Stimulated activated naive CD4-positive, alpha-beta T cell treated with Interleukin-2 at 50 U/mL for 16 hours (primary cell): ENCODE results near the gene HDAC4.
"Not testable (repeated sequence)": the region's sequence is repeated elsewhere in the genome, so short reads cannot be mapped to it uniquely, and the experiment has no call there.

ENCODE experiments used
- DNase-seq: peaks from one replicate; lab custom pipeline; 2025; lab: John Stamatoyannopoulos, UW

The HDAC4 gene

DNA sequence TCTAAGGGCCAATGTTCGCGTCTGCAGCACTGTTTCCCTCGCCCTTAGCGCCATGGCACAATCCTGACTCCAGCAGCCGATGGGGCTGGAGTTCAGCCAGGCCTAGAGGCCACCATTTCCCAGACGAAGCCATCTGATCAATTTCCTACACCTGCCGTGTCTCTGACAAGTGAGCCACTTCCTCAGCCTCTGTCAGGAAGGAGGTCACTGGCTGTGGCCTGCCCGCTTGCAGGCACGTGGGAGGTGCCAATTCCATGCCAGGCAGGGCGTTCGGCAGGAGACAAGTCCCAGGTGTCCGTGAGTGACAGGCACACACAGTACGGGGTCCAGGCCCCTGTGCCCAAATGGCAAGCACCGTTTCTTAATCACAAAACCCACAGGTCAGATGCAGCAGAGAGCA lies 318.4 kb downstream of the HDAC4 start:
- DNase-seq, result no peak

DNA sequence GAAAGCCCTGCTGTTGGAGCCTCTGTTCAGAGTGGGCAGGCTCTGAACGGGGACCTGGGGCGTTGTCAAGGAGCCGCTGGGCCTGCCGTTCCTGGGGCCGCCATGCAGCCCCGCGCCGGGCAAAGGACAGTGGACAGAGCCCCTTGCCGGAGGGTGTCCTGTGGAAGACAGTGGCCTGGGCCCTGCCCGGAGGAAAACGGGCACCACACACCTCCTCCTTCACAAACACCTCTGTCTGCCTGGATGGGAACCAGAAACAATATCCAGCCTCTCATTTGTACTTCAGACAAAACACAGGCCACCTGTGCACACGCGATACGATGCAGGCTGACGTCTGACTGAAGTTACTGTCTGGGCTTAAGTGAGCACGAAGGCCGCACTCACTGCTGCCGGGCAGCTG lies 319.2 kb downstream of the HDAC4 start:
- DNase-seq, result no peak

DNA sequence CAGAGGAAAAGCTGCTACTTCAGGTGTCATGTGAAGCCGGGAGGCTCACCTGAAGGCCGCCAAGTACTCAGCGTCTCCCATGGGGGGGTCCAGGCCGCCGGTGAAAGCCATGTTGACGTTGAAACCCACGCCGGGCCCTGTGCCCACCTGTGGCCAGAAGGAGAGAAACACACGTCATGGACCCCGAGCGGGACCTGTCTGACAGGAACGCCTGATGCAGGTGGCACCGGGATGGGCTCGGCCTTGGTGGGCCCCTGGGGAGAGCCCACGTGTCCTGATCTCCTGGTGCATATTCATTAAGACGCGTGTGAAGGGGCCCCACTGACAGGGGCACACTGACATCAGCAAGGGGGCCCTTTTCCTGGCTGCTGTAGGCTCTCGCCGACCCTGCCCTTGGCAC lies 319.8 kb downstream of the HDAC4 start:
- no peak for DNase-seq

DNA sequence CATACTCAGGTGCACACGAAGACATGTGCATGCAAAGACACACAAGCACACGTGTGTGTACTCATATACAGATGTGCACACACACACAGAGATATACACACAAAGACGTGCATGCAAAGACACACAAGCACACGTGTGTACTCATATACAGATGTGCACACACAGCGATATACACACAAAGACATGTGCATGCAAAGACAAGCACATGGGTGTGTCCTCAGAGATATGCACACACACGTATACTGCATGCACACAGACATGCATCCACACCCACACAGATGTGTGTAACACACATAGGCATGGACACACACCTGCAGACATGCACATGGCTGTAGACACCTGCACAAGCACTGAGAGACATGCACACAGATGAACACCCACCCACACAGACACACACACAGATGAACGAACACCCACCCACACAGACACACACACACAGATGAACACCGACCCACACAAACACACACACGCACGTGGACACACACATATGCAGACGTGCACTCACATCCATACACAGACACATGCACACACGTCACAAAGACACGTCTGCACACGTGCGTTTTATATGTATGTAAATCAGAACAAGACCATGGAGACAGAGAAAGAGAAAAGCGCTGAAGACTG lies 321.0 kb downstream of the HDAC4 start:
- DNase-seq, result no peak

DNA sequence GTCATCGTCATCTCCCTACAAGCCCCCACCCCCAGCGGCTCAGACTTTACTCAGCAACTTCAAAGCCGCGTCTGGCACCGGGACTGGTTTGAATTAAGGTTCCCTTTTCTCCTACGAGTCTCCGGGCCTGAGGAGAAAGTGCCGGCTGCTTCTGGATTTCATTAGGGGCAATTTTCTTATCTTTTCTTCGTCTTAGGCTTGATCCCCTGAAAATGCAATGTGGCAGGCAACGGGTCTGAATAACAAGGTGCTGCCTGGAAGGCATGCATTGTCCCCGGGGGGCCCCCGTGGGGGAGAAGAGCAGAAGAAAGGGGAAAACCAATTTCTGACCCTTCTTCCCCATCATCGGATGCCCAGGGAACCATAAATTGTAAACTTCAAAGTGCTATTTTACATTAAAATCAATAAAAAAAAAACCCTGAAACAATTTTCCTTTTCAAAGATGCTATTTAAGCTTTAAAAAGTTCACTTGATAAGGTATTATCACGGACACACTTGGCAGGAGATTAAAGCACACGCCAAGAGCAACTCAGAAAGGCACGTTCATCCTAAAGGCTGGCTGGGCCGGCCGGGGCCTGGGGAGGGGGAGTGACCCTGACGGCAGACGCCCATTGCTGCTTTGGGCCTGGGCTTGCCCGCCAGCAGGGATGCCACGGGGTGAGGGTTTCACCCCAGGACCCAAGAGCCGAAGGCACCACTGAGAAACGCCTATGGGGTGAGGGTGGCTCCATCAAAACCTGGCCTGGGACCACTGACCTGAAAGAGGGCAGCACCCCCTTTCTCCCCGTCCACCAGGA lies 322.5 kb downstream of the HDAC4 start:
- DNase-seq, result no peak

DNA sequence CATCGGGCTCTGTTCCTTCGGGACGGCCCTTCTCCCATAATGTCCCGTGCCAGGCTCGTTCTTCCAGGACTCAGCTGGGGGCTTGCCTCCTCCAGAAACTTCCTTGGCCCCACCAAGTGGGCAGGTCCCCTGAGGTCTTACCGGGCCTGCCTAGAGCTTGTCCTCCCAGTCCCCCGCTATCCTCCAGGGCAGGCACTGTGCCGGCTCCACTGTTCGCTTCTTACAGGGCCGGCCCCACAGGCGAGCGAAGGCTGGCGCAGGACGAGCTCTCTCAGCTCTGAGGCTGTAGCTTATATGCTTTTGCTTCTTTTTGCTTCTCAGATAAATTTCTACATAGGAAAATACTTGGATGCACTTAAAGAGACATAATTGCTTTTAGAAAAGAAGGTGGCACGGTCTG lies 323.6 kb downstream of the HDAC4 start:
- DNase-seq, result no peak

DNA sequence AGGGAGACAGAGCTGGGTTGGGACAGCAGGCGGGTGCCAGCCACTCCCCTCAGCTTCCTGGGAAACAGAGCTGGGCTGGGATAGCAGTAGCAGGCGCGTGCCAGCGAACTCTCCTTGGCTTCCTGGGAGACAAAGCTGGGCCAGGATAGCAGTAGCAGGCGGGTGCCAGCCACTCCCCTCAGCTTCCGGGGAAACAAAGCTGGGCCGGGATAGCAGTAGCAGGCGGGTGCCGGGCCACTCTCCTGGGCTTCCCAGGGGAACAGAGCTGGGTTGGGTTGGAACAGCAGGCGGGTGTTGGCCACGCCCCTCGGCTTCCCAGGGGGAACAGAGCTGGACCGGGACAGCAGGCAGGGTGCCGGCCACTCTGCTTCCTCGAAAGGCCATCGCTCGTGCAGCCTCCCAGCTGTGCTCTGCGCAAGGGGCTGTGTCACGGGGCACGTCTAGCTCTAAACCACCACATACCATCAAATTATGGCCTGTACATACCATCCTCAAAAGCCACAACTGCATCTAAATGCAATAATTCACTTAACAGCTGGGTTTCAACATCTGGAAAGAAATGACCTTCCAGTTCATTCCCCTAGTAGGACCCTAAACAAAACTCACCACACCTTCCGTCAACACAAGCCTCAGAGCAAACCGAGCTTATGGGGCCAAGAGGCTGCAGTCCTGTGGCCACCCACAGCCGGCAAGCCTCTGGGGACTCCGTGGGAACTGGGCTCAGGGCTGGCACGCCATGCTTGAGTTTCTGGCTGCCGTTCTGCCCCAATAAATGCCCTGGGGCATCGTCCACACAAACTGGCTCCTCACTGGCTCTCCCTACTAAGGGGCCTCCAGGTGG lies 324.7 kb downstream of the HDAC4 start:
- no peak for DNase-seq

DNA sequence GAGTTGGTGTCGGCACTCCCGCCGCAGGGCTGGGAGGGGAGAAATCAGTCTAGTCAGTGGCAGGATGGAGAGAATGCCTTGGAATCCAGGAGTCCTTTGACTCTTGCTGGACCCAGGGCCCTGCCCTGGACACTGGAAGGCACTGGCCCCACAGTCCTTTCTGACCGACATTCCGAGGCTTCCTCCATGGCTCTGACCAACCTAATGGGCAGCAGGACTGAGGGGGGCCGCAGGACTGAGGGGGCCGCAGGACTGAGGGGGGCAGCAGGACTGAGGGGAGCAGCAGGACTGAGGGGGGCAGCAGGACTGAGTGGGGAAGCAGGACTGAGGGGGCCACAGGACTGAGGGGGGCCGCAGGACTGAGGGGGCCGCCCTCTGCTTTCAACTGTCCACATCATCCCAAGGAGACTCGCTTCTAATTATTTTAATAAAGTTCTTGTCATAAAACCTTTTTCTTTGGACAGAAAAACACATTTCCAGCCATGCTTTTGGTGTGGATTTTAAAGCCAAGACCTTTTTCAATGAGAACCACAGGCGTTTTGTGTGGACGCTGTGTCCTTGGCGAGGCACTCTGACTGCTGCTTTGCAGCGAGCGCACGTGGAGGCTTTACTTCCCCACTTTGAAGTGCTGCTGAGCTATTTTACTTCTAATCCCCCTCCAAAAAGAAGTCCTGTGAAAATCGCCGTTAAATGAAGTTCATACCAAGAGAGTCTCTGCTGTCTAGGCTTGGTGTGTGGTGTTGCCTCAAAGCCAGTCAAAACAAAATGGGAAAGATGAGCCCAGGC lies 326.9 kb downstream of the HDAC4 start:
- DNase-seq, result no peak

DNA sequence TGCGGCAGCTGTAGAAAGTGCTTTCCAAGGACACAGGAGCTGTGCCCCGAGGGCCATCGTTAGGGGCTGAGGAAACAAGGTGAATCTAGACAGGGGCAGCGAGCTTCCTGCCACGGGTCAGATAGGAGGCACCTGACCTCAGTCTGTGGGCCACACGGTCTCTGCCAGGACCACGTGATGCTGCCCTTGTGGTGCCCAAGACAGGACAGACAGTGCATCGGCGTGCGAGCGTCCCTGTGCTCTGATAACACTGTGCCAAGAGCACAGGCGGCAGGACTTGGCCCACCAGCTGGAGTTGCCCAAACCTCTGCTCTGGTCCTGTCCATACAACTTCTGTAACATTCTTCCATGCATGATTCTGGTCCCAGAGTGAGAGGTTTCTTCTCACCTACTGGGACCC lies 327.6 kb downstream of the HDAC4 start:
- no peak for DNase-seq

DNA sequence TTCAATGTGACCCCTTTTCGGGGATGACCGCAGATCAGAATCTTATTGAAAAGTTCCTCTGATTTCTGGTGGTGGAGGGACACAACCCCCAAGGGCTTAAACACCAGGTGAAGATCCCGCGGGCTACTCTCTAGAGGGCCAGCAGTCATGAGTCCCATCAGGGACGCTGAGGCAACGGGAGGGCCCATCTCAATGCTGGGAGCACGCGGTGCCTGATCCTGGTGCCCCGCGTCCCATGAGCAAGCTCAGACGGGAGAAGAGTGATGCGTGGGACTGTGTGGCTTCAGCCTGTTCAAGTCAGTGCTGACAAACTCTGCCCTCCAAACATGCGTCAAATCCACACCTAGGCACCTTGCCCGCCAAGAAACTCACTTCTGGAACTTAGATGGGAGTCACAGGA lies 328.0 kb downstream of the HDAC4 start:
- no peak for DNase-seq

DNA sequence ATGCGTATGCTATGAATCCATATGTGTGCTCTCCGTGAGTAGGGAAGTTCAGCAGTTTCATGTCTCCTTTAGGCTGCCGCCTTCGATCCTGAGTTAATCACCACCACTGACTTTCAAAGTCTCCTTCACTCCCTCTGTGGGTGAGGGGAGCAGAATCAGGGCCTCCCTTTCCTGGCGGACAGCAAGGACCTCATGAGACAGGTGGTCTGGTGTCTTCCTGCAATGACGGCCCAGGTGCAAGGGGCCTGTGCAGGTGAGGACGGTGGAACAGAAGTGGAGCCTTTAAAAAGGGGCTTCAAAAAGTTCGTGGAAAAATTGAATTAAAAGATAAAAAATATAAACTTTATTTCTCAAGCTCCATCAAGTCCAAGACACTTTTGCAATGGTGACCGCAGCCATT lies 330.4 kb downstream of the HDAC4 start:
- no peak for DNase-seq

DNA sequence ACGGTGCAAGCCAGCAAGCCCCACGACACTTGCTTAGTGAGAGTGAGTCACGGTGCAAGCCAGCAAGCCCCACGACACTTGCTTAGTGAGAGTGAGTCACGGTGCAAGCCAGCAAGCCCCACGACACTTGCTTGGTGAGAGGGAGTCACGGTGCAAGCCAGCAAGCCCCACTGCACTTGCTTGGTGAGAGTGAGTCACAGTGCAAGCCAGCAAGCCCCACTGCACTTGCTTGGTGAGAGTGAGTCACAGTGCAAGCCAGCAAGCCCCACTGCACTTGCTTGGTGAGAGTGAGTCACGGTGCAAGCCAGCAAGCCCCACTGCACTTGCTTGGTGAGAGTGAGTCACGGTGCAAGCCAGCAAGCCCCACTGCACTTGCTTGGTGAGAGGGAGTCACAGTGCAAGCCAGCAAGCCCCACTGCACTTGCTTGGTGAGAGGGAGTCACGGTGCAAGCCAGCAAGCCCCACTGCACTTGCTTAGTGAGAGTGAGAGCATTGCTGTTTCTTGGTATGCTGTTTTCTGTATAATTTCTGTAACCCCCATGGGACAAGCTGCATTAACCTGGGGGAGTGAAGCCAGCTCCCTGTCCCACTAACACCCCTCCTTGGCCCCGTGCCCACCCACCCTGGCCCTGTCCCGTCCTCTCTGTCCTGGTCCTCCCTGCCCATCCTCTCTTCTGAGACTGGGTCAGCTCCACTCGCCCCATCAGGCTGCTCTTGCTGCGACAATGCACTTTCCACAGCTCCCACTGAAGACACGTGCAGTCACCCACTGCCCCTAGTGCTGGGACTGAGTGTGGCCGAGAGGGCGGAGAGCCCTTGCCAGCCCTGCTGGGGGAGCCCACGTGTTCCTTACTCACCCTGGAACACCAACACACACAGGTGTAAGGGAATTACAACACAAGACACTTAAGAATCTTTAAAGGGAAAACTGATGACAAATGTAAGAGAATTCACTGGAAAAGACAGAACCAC lies 331.2 kb downstream of the HDAC4 start:
- not testable (repeated sequence) for DNase-seq

DNA sequence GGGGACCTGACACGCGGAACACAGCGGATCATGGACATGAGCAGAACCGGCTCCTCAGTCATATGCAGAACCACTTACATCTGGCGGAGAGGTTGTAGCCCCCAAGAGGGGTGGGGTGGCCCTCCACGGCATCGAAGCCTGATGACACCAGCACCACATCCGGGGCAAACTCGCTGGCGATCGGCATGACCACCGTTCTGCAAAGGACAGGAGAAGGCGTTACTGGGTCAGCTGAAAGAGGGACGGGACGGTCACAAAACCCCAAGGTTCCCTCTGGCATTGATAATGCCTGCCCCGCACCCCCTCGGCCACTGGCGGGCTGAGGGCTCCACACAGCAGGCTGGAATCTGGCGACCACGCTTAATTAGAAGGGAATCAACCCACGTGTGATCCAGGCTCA lies 332.4 kb downstream of the HDAC4 start:
- no peak for DNase-seq

DNA sequence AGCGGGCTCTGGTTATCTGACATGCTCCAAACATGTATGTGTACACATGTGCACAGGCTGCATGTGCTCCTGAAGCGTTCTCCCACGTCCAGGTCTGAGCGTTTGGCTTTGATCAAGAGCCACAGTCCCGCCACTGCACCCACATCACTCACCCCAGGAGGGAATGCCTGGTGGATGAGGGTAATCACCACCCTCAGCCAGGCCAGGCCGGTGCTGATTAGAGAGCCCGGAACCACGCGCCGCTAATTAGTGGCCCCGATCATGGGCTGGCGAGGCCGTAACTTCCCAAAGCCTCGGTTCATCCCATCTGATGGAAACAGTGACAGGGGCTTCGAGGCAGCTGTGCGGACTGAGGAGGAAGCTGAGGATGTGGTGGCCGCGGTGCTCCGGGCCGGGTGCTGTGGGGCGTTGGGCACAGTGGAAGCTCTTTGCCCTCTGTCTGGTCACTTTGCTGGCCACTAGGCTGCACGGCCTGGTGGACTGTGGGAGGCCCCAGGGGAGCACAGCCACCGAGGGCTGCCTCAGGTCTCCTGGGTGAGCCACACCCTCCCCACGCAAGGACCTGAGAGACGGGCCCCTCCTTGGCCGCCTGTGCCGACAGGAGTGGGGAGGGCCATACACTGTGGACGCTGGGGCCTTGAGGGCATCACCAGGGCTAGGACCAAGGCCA lies 333.5 kb downstream of the HDAC4 start:
- no peak for DNase-seq

DNA sequence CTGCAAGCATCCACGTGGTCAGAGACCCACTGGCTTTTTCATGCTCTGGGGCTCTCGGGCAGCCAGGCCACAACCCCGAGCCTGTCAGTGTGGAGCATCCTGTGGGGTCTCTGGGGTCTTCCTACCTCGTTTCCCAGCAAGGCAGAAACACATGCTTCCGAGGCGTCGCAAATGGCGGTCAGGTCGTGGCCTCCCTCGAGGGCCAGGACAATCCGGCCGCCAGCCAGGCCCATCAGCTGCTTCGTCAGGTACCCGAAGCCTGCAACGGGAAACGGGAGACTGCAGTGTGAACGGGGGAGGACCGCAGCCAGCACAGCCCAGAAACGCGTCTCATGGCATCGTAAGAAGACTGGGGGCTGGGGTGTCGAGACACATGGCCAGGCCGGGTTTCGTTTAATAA lies 334.2 kb downstream of the HDAC4 start:
- DNase-seq, result no peak

DNA sequence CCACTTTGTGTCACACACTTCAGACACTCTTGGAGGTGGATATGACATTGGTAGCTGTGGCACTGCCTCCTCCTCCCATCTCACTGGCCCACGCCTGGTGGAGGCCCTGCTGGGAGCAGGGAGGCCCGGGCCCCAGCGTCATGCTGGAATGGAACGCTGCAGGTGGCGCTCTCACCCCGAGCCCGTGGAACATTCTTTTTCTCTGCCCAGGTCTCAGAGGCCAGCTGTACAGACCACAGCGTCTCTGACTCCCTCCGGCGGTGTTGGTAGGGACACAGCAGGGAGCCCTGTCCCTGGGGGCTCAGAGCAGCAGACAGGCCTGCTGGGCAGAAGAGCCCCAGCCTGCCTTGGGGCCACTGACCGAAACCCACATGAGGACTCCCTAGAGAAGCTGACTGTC lies 334.9 kb downstream of the HDAC4 start:
- no peak for DNase-seq

DNA sequence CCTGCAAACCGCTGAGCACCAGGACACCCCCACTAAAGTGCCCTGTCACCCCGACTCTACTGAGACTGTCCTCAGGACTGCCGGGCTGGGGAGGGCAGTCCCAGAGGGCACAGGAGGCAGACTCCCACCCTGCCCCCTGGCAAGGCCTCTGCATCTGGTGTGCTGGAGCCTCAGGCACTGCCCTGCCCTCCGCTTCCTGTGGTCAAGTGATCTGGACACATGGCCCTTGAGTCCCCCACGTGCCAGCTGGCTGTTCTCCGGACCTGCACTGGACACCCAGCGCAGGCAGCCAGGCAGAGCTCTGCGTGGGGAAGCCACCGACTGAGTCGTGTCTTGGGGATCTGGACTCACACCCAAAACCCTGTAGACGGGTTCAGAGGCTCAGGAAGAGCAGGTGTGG lies 335.3 kb downstream of the HDAC4 start:
- no peak for DNase-seq

DNA sequence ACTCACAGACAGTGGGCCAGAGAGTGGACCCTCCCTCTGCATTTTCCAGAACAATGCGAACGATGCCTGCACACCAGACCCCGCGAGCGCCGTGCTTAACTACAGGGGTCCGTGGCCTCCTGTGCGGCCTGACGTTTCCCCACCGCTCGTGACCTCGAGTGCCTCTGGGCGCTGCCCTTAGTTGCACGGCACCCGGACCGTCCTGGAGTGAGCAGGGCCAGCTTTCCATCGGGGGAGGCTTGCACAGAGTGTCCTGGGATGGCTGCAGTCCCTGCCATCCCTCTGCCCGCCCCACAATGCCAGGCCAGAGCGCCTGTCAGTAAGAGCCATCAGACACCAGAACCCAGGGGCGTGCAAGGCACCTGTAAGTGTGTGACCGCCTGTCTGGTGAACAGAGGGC lies 335.9 kb downstream of the HDAC4 start:
- no peak for DNase-seq

DNA sequence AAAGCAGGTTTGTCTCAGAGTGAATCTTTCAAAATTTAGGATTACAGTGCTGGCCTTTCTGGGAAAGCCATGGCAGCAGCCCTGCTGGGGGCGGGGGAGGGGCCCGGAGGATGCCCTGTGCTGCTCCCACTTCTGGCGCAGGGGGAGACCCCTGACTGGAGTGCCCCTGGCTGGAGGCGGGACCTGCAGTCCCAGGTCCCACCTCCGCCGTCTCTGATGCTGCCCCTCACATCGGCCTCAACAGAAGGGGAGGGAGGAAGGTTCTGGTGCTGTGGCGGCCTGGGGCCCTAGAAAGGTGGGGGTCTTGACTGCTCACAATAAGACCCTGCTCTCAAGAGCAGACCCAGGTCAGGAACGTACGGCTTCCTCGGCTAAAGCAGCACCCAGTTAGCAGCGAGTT lies 336.6 kb downstream of the HDAC4 start:
- DNase-seq, result no peak

DNA sequence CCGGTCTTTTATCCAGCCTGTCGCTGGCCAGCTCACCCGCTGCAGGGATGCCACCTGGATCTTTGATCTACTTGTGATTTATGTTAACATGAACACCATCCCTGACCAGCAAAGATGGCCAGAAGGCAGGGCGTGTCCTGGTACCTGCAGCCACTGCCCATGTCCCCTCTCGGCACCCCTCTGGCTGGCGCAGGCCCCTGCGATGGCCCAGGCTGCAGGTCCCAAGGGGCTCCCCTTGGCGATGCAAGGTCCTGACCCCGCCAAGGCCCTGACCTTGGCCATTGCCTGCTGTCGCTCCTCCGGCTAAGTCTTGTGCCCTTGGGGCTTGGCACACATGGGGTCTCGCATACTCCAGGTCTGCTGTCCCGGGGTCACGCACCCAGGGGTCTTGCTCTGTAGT lies 338.1 kb downstream of the HDAC4 start:
- no peak for DNase-seq
